ENCODE results near the gene GDPD3.

GDPD3 gene

DNA sequence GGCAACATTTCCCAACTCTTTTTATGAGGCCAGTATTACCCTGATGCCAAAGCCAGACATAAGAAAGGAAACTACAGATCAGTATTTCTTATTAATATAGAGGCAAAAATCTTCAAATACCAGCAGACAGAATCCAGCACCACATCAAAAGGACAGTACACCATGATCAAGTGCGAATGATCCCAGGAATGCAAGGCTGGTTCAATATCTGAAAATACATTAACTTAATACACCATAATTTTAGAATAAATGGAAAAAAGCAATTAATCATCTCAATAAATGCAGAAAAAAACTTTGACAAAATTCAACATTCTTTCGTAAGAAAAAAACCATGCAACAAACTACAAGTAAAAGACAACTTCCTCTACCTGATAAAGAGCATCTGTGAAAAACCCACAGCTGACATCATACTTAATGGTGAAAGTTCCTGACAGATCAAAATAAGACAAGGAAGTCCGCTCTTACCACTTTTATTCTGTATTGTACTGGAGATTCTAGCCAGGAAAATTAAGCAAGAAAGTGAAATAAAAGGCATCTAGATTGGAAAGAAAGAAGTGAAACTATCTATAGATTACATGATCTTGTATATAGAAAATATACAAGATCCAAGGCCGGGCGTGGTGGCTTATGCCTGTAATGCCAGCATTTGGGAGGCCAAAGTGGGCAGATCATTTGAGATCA is 36.1 kb upstream of the GDPD3 start:
- no peak for DNase-seq

DNA sequence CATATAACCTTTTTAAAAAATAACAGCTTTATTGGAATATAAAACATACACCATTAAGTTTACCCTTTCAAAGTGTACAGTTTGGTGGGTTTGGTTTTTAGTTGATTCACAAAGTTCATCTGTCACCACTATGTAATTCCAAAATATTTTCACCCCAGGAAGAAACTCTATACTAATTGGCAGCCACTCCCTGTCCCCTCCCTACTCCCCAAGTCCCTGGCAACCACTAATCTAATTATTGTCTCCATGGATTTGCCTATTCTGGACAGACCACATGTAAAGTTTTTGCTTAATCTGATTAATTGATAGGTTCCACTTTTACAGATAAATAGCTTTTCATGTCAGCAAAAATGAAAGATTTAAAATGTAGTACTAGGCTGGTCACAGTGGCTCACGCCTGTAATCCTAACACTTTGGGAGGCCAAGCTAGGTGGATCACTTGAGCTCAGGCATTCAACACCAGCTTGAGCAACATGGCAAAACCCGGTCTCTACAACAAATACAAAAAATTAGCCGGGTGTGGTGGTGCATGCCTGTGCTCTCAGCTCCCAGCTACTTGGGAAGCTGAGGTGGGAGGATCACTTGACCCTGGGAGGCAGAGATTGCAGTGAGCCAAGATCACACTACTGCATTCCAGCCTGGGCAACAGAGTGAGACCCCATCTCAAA is 34.6 kb upstream of the GDPD3 start:
- TF ChIP-seq, protein P1, sequence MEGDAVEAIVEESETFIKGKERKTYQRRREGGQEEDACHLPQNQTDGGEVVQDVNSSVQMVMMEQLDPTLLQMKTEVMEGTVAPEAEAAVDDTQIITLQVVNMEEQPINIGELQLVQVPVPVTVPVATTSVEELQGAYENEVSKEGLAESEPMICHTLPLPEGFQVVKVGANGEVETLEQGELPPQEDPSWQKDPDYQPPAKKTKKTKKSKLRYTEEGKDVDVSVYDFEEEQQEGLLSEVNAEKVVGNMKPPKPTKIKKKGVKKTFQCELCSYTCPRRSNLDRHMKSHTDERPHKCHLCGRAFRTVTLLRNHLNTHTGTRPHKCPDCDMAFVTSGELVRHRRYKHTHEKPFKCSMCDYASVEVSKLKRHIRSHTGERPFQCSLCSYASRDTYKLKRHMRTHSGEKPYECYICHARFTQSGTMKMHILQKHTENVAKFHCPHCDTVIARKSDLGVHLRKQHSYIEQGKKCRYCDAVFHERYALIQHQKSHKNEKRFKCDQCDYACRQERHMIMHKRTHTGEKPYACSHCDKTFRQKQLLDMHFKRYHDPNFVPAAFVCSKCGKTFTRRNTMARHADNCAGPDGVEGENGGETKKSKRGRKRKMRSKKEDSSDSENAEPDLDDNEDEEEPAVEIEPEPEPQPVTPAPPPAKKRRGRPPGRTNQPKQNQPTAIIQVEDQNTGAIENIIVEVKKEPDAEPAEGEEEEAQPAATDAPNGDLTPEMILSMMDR (IDR thresholded peaks at IDR 0.05; ENCODE audit: low read depth, low read length, missing control alignments), result no peak
- no peak overlapping the region for H3K27ac ChIP-seq

More for the DNA sequence above, 36.1 kb upstream of the GDPD3 start:
- Histone ChIP-seq H3K27me3 (replicated peaks) (no peaks in the 10 kb centered on the region), H3K4me3 (ENCODE audit: low read depth, low read length) (no peak overlapping the region), H3K27ac (no peak overlapping the region), H3K36me3 (replicated peaks) (no peaks in the 10 kb centered on the region)
- TF ChIP-seq, protein P1 (IDR thresholded peaks at IDR 0.05; ENCODE audit: low read depth, low read length, missing control alignments), result no peak
- in situ Hi-C loops (cut with HindIII; ENCODE audit: low pct_ligation_motif_present, low sequenced_read_pairs), result no loop called here

DNA sequence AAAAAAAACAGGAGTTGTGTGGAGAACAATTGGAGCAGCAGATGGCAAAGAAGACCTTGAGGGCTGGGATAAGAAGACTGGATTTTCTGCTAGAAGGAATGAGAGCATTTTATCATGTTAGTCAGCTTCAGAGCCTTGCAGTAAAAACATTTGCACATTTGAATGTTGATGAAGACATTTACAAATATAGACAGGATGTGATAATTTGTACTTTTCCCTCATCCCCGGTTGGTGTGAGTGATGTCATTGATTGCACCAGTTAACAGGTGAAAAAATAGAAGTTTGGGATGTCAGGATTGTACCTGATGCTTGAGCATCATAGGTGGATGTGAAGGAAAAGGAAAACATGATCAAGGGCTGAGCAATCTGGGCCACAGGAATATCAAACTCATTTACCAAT is 32.3 kb upstream of the GDPD3 start:
- DNase-seq, result no peak
- no peak overlapping the region for H3K27ac ChIP-seq
- in situ Hi-C loops (cut with HindIII; ENCODE audit: low pct_ligation_motif_present, low sequenced_read_pairs), result no loop called here
- no peaks in the 10 kb centered on the region for H3K36me3 ChIP-seq (replicated peaks)
- no peaks in the 10 kb centered on the region for H3K27me3 ChIP-seq (replicated peaks)
- TF ChIP-seq, protein P1 (IDR thresholded peaks at IDR 0.05; ENCODE audit: low read depth, low read length, missing control alignments), result no peak
- no peak overlapping the region for H3K4me3 ChIP-seq (ENCODE audit: low read depth, low read length)

More for the DNA sequence above, 34.6 kb upstream of the GDPD3 start:
- in situ Hi-C loops (cut with HindIII; ENCODE audit: low pct_ligation_motif_present, low sequenced_read_pairs), result no loop called here
- no peak overlapping the region for H3K4me3 ChIP-seq (ENCODE audit: low read depth, low read length)
- no peaks in the 10 kb centered on the region for H3K36me3 ChIP-seq (replicated peaks)
- H3K27me3 ChIP-seq (replicated peaks), result no peaks in the 10 kb centered on the region
- no peak for DNase-seq

DNA sequence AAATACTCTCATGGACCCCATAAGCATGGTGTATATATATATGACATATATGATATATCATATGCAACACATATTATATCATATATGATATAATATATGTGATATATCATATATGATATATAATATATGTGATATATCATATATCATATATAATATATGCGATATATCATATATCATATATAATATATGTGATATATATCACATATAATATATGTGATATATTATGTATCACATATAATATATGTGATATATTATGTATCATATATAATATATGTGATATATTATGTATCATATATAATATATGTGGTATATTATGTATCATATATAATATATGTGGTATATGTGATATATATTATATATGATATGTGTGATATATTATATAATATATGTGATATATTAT is 31.6 kb upstream of the GDPD3 start:
- in situ Hi-C loops (cut with HindIII; ENCODE audit: low pct_ligation_motif_present, low sequenced_read_pairs), result no loop called here
- TF ChIP-seq, protein P1 (IDR thresholded peaks at IDR 0.05; ENCODE audit: low read depth, low read length, missing control alignments), result no peak
- no peak overlapping the region for H3K4me3 ChIP-seq (ENCODE audit: low read depth, low read length)
- DNase-seq, result no peak
- H3K27me3 ChIP-seq (replicated peaks), result no peaks in the 10 kb centered on the region
- H3K27ac ChIP-seq, result no peak overlapping the region
- H3K36me3 ChIP-seq (replicated peaks), result no peaks in the 10 kb centered on the region

DNA sequence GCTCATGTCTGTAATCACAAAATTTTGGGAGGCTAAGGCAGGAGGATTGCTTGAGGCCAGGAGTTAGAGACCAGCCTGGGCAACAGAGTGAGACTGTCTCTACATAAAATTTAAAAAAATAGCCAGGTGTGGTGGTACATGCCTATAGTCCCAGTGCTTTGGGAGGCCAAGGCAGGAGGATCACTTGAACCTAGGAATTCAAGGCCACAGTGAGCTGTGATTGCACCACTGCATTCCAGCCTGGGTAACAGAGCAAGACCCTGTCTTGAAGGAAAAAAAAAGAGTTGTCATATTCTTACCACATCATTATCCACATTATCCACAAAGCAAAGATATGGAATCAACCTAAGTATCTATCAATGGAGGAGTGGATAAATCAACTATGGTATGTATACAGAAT is 30.7 kb upstream of the GDPD3 start:
- no peaks in the 10 kb centered on the region for H3K27me3 ChIP-seq (replicated peaks)
- TF ChIP-seq, protein P1 (IDR thresholded peaks at IDR 0.05; ENCODE audit: low read depth, low read length, missing control alignments), result no peak
- no peak overlapping the region for H3K27ac ChIP-seq
- H3K4me3 ChIP-seq (ENCODE audit: low read depth, low read length), result no peak overlapping the region
- DNase-seq, result no peak
- in situ Hi-C loops (cut with HindIII; ENCODE audit: low pct_ligation_motif_present, low sequenced_read_pairs), result no loop called here
- no peaks in the 10 kb centered on the region for H3K36me3 ChIP-seq (replicated peaks)

Data from brain microvascular endothelial cell (primary cell).